SH-SY5Y (cell line): Measurements from ENCODE around the gene CCDC47.

ENCODE experiments used
- GATA2 ChIP-seq: IDR thresholded peaks from 2 replicates; pipeline ENCODE4 v1.6.1; 2011; ENCODE audit warnings: mild to moderate bottlenecking, low read depth, low read length
- GATA3 ChIP-seq: IDR thresholded peaks from 2 replicates; pipeline ENCODE4 v1.6.1; 2011; ENCODE audit warnings: low read depth, mild to moderate bottlenecking, low read length, moderate library complexity

- TF ChIP-seq GATA2 (no peak), GATA3 (no peak)
These were observed 58.7 kb downstream of the CCDC47 start for GRCh38 chr17:63714550-63715277.
